AG09319 (cell line): Measurements from ENCODE around the gene BMP2.

Source experiments
- DNase-seq: peaks from one replicate; pipeline ENCODE4 v3.0.0-alpha.2; 2010; ENCODE audit warnings: low read depth; ENCODE audit errors: extremely low read depth
- TF ChIP-seq, protein P1 (sequence below): IDR thresholded peaks from 2 replicates; pipeline ENCODE4 v1.5.1; 2011; ENCODE audit warnings: low read depth, mild to moderate bottlenecking, inconsistent platforms, low read length, moderate library complexity

The BMP2 gene

DNA sequence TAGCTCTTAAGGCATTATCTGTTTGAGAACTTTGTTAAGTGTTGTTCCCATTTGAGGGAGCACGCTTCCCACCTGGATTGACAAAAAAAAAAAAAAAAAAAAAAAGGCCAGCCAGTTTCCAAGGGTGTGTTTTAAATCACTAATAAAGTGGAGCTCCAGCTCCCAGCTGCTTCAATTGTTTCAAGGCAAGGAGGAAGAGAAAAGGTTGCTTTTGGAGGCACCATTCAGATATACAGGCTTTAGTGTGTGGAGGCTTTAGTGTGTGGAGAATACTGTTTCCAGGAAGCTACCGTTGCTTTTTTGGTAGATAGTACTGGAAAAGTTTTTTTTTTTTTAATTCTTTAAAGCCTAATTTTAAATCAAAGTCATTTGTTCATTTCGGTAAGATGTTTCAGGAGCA is 17.3 kb downstream of the BMP2 start:
- DNase-seq, result no peak
- TF ChIP-seq, protein P1, sequence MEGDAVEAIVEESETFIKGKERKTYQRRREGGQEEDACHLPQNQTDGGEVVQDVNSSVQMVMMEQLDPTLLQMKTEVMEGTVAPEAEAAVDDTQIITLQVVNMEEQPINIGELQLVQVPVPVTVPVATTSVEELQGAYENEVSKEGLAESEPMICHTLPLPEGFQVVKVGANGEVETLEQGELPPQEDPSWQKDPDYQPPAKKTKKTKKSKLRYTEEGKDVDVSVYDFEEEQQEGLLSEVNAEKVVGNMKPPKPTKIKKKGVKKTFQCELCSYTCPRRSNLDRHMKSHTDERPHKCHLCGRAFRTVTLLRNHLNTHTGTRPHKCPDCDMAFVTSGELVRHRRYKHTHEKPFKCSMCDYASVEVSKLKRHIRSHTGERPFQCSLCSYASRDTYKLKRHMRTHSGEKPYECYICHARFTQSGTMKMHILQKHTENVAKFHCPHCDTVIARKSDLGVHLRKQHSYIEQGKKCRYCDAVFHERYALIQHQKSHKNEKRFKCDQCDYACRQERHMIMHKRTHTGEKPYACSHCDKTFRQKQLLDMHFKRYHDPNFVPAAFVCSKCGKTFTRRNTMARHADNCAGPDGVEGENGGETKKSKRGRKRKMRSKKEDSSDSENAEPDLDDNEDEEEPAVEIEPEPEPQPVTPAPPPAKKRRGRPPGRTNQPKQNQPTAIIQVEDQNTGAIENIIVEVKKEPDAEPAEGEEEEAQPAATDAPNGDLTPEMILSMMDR, result no peak

DNA sequence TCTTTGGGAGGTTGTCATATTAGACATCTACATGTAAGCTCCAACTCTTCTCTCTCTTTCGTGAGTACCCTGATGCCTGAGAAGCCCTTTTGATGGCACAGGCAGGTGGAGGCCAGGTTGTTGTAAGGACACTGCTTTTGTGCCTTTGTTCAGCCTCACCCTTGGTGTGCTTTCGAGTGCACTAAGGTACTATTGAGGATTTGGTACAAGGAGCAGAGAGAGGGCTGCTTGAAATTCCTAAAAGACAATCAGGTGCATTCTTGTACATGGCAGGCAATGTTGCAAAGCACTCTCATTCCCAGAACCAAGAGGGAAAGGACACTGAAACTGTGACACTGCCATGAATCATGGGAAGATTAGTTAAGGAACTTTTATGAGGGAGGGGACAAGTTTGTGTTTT is 19.1 kb downstream of the BMP2 start:
- DNase-seq, result no peak
- TF ChIP-seq, protein P1, result no peak

- TF ChIP-seq, protein P1, result no peak
- no peak for DNase-seq
Measured at GRCh38 chr20:6792789-6793188, 25.3 kb downstream of the BMP2 start.

DNA sequence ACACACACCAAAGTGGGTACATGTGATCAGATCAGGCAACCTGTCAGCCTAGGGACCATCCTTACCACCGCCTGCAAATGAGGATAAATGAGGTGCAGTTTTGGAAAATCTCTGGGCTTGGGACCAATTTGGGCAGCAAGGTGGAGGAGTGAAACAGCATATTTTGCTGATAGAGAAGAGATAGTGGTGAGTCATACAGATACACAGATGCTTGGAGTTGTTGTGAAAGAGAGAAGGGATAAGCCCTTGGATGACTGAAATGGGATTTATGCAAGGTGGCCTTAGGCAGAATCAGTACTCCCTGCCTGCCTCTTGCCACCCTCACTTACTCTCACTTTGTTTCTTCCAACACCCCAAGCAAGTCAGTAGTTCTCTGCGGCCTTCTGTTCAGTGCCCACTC is 34.7 kb downstream of the BMP2 start:
- no peak for DNase-seq
- TF ChIP-seq, protein P1, result no peak

GRCh38 chr20:6806275-6806674 is 38.8 kb downstream of the BMP2 start:
- TF ChIP-seq, protein P1, result no peak
- no peak for DNase-seq

- TF ChIP-seq, protein P1, result no peak
- no peak for DNase-seq
Measured at GRCh38 chr20:6811262-6812035, 44.0 kb downstream of the BMP2 start.

- TF ChIP-seq, protein P1, result no peak
- no peak for DNase-seq
Measured at GRCh38 chr20:6812530-6812929, 45.0 kb downstream of the BMP2 start.
